GM18868 (cell line): ENCODE results near the gene ZBTB32.

Experiments
- ATAC-seq: cut with Tn5 transposase; IDR thresholded peaks from one replicate; pipeline ENCODE4 v1.9.1; 2021; ENCODE audit warnings: mild to moderate bottlenecking, moderate library complexity; ENCODE audit not compliant: unreplicated experiment

Gene ZBTB32

GRCh38 chr19:35736913-35737886 lies 32.8 kb downstream of the ZBTB32 start:
- ATAC-seq: no peak

- ATAC-seq: no peak
Observed at GRCh38 chr19:35738021-35738886, 33.9 kb downstream of the ZBTB32 start.

GRCh38 chr19:35738887-35739229 lies 34.5 kb downstream of the ZBTB32 start:
- no peak for ATAC-seq

GRCh38 chr19:35739275-35740107 lies 35.1 kb downstream of the ZBTB32 start:
- ATAC-seq: no peak

GRCh38 chr19:35740108-35740422 lies 35.7 kb downstream of the ZBTB32 start:
- ATAC-seq: peak; percentile 5

- peak; percentile 64 for ATAC-seq
Observed at GRCh38 chr19:35740423-35741202, 36.3 kb downstream of the ZBTB32 start.

- ATAC-seq: no peak
Observed at GRCh38 chr19:35741203-35741515, 36.8 kb downstream of the ZBTB32 start.

- ATAC-seq: no peak
Observed at GRCh38 chr19:35742121-35742724, 37.9 kb downstream of the ZBTB32 start, which contains the start of gene IGFLR1. IGFLR1 (minus strand) TSS chr19:35742452; CDS start chr19:35741180, 1,272 bp downstream.

- no peak for ATAC-seq
Observed at GRCh38 chr19:35743640-35744429, 39.5 kb downstream of the ZBTB32 start.

GRCh38 chr19:35744430-35745327 lies 40.3 kb downstream of the ZBTB32 start:
- no peak for ATAC-seq

- ATAC-seq: peak; percentile 43
Observed at GRCh38 chr19:35745328-35746086, 41.1 kb downstream of the ZBTB32 start, which contains the start of the genes PSENEN and U2AF1L4. PSENEN (plus strand) TSS chr19:35745651; CDS start chr19:35745931, 280 bp downstream. U2AF1L4 (minus strand) TSS chr19:35745418; CDS start chr19:35745391, 27 bp downstream.

- ATAC-seq: no peak
Observed at GRCh38 chr19:35746087-35746462, 41.7 kb downstream of the ZBTB32 start.

- ATAC-seq: no peak
Observed at GRCh38 chr19:35746531-35746930, 42.2 kb downstream of the ZBTB32 start.

GRCh38 chr19:35748106-35749020 lies 44.0 kb downstream of the ZBTB32 start, which contains the start of gene LIN37:
LIN37 (plus strand) TSS chr19:35748576; CDS start chr19:35748725, 149 bp downstream.
- peak; percentile 77 for ATAC-seq

- ATAC-seq: no peak
Observed at GRCh38 chr19:35750167-35750566, 45.8 kb downstream of the ZBTB32 start.
